ENCODE results near the gene PLCG1. TPM values are rescaled to one million over a fixed set of nuclear protein-coding genes. Genes with fewer than 3 reads are reported as not detected.

The PLCG1 gene
- total RNA-seq, 1 experiment from 2014 or later, result 132 TPM

DNA sequence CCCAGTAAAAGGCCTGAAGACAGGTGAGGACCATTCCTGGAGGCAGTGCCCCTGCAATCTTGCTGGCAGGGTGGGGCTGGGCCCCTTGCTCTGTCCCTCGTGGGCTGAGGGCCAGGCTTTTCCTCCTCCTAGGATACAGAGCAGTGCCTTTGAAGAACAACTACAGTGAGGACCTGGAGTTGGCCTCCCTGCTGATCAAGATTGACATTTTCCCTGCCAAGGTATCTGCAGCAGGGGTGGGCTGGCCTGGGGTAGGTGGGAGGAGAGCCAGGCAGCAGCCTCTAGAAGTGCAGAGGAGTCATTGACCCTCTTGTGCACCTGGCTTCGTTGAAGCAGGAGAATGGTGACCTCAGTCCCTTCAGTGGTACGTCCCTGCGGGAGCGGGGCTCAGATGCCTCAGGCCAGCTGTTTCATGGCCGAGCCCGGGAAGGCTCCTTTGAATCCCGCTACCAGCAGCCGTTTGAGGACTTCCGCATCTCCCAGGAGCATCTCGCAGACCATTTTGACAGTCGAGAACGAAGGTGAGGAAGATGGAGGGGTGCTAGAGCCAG is 36.5 kb downstream of the PLCG1 start:
- DNase-seq, result no peak

DNA sequence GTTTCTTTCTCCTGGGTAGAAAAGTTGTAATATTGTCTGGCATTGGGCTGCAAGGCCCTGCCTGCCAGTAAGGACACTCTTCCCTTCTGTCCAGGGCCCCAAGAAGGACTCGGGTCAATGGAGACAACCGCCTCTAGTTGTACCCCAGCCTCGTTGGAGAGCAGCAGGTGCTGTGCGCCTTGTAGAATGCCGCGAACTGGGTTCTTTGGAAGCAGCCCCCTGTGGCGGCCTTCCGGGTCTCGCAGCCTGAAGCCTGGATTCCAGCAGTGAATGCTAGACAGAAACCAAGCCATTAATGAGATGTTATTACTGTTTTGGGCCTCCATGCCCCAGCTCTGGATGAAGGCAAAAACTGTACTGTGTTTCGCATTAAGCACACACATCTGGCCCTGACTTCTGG is 37.0 kb downstream of the PLCG1 start:
- DNase-seq, result peak; percentile 6
- H3K4me3 ChIP-seq (ENCODE audit: insufficient read depth, low read depth, low read length), result no peak overlapping the region
- H3K27me3 ChIP-seq (ENCODE audit: control insufficient read depth, insufficient read depth, low read length), result no peaks in the 10 kb centered on the region
- H3K36me3 ChIP-seq (replicated peaks; ENCODE audit: control insufficient read depth, insufficient read depth, low read length), result peaks cover 57% of the 10 kb centered on the region

More for the DNA sequence above, 36.5 kb downstream of the PLCG1 start:
- no peak overlapping the region for H3K4me3 ChIP-seq (ENCODE audit: insufficient read depth, low read depth, low read length)
- H3K36me3 ChIP-seq (replicated peaks; ENCODE audit: control insufficient read depth, insufficient read depth, low read length), result peaks cover 62% of the 10 kb centered on the region
- no peaks in the 10 kb centered on the region for H3K27me3 ChIP-seq (ENCODE audit: control insufficient read depth, insufficient read depth, low read length)

DNA sequence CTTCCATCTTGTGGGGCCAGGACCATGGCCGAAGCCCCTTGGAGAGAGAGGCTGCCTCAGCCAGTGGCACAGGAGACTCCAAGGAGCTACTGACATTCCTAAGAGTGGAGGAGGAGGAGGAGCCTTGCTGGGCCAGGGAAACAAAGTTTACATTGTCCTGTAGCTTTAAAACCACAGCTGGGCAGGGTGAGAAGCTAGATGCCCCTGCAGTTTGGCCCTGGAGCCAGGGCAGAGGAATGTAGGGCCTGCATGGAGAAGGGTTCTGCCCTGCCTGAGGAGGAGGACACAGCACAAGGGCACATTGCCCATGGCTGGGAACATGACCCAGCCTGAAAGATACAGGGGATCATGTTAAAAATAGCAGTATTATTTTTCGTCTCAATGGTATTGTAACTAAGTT is 37.4 kb downstream of the PLCG1 start:
- Histone ChIP-seq H3K27me3 (ENCODE audit: control insufficient read depth, insufficient read depth, low read length) (no peaks in the 10 kb centered on the region), H3K4me3 (ENCODE audit: insufficient read depth, low read depth, low read length) (no peak overlapping the region), H3K36me3 (replicated peaks; ENCODE audit: control insufficient read depth, insufficient read depth, low read length) (peaks cover 53% of the 10 kb centered on the region)
- peak; percentile 10 for DNase-seq

DNA sequence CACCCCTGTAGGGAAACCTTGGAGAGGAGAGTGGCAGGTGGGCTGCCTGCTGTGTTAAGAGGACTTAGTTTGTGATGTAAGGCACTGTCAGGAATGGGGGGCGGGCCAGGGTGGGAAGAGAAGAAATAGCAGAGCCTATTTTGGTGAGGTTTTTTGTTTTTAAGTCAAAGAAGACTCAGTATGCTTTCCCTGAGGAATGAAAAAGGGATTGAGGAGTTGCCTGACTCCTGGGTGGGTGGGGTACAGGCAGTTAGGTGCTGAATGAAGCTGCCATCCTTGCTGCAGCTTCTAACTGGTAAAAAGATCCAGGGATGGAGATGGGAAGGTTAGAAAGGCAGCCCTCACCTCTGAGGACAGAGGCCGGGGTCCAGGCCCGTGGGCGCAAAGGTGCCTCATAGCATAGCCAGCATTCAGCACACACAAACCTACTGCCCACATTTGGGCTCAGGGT is 37.9 kb downstream of the PLCG1 start:
- DNase-seq, result peak; percentile 1
- H3K27me3 ChIP-seq (ENCODE audit: control insufficient read depth, insufficient read depth, low read length), result no peaks in the 10 kb centered on the region
- H3K4me3 ChIP-seq (ENCODE audit: insufficient read depth, low read depth, low read length), result no peak overlapping the region
- H3K36me3 ChIP-seq (replicated peaks; ENCODE audit: control insufficient read depth, insufficient read depth, low read length), result peaks cover 50% of the 10 kb centered on the region

DNA sequence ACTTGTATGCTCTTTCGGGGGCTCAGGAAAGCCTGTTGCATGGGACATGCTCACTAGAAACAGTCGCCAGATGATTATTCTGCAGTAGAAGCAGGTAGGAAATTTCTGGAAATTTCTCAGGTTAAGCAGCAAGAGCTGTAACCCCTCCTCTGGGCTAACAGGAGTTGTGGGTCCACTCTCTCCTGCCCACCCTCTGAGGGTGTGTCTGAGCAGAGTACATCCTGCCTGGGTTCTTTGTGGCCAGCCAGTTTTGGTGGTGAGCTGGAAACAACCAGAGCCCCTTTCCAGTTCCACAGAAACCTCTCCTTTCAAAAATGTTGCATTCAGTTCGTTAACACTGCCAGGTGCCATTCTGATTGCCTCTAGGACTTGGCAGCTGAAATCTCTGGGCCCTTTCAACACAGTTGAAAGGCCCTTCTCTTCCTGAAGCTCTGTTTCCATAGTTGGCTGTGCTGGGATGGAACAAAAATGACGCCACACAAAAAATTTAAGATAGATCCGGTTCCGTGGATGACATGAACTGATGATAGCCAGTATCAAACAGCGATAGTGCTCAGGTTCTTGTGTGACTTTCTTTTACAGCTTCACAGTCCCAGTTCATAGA is 38.5 kb downstream of the PLCG1 start:
- Histone ChIP-seq H3K4me3 (ENCODE audit: insufficient read depth, low read depth, low read length) (no peak overlapping the region), H3K27me3 (ENCODE audit: control insufficient read depth, insufficient read depth, low read length) (no peaks in the 10 kb centered on the region), H3K36me3 (replicated peaks; ENCODE audit: control insufficient read depth, insufficient read depth, low read length) (peaks cover 44% of the 10 kb centered on the region)
- DNase-seq, result peak; percentile 1

DNA sequence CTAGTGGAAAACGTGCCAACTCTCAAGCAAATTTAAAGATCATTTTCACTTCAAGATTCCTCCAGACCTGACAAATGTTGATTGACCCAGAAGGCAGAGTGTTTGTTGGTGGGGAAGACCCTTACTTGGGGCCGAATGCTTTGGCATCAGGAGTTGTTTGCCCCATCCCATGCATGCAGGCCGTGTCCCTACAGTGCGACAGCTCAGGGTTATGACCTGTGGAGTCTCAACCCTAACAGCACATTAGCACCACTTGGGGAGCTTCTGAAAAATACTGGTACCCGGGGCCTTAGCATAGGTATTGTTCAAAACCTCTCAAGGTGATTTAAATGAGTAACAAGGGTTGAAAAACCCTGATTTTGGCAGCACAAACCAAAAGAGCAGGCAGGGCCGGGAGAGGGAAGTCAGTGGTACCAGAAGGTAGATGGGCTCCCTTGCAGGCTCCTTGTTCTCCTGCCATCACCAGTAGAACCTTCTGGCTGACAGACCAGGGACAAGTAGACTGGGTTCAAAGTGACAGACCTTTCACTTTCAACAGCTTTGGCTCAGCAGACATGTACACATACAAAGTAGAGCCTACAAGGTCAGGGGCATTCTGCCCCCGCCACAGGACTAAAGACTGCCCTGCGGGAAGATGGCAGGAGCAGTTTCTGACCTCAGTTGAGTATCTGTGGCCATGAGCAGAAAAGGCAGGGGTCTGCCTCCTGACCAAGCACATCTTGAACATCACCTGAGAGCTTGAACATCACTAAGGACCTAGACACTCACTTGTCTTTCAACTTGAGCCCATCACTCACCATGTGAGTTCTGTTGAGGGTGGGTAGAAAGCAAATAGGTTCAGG is 39.6 kb downstream of the PLCG1 start:
- DNase-seq, result peak; percentile 2
- Histone ChIP-seq H3K36me3 (replicated peaks; ENCODE audit: control insufficient read depth, insufficient read depth, low read length) (peaks cover 37% of the 10 kb centered on the region), H3K27me3 (ENCODE audit: control insufficient read depth, insufficient read depth, low read length) (no peaks in the 10 kb centered on the region), H3K4me3 (ENCODE audit: insufficient read depth, low read depth, low read length) (no peak overlapping the region)

DNA sequence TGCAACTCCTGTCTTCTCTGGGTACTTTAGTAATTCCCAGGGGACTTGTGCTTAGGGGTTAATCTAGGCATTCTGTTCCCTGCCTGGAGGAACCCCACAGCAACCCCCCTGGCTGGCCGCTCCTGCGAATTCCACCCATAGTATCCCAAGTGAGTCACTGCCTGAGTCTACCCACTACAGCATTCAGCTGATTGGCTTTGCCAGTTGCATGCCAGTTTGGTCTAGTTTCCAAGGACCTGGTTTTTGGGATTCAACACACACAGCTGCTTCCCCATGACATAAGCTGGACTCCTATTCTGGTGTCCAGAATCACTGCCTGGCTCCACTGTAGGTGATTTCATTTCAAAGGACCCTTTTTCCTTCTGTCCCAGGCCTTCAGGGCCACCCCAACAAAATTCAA is 40.3 kb downstream of the PLCG1 start:
- peak; percentile 3 for DNase-seq

DNA sequence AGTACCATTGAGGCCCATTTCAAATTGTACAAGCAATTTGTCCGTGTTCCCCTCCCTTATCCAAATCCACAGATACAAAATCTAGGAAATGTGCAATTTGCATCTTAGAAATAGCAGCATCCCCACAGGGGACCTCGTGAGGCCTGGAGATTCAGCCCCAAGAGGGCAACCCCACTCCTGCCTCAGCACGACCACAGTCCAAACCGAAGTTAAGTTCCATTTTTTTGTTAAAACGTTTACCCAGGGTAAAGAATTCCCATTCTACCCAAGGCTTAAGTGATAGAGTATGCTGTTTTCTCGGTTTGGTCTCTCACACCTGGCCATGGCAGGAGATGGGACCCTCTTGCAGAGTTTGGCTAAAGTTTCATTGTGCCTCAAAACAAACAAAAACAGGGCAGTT is 41.2 kb downstream of the PLCG1 start:
- Histone ChIP-seq H3K36me3 (replicated peaks; ENCODE audit: control insufficient read depth, insufficient read depth, low read length) (peaks cover 26% of the 10 kb centered on the region), H3K4me3 (ENCODE audit: insufficient read depth, low read depth, low read length) (no peak overlapping the region), H3K27me3 (ENCODE audit: control insufficient read depth, insufficient read depth, low read length) (no peaks in the 10 kb centered on the region)
- peak; percentile 7 for DNase-seq

More for the DNA sequence above, 40.3 kb downstream of the PLCG1 start:
- H3K4me3 ChIP-seq (ENCODE audit: insufficient read depth, low read depth, low read length), result no peak overlapping the region
- no peaks in the 10 kb centered on the region for H3K27me3 ChIP-seq (ENCODE audit: control insufficient read depth, insufficient read depth, low read length)
- peaks cover 30% of the 10 kb centered on the region for H3K36me3 ChIP-seq (replicated peaks; ENCODE audit: control insufficient read depth, insufficient read depth, low read length)

DNA sequence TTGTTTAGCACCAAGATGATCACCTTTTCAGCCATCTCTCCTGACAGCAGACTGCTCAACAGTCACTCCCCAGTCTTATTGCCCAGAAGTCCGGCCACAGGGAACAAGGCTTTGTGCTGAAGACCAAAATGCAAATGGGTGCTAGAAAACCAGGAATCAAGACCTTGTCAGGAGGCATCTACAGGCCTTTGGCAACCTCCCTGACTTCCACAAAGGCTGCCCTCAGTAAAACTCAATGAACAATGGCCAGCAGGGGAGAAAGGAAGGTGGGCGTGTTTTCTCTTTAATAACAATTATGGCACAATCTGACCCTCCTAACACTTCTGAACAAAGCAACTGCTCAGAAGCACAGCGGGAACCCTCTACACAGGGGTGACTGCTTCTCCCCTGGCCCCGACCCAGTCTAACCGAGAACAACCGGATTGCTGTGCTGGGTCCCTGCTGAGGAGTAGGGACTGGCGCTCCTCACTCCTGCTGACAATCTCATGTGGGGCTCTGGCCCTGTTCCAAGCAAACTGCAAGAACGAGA is 41.6 kb downstream of the PLCG1 start:
- H3K27me3 ChIP-seq (ENCODE audit: control insufficient read depth, insufficient read depth, low read length), result no peaks in the 10 kb centered on the region
- H3K36me3 ChIP-seq (replicated peaks; ENCODE audit: control insufficient read depth, insufficient read depth, low read length), result peaks cover 21% of the 10 kb centered on the region
- no peak overlapping the region for H3K4me3 ChIP-seq (ENCODE audit: insufficient read depth, low read depth, low read length)
- peak; percentile 28 for DNase-seq

DNA sequence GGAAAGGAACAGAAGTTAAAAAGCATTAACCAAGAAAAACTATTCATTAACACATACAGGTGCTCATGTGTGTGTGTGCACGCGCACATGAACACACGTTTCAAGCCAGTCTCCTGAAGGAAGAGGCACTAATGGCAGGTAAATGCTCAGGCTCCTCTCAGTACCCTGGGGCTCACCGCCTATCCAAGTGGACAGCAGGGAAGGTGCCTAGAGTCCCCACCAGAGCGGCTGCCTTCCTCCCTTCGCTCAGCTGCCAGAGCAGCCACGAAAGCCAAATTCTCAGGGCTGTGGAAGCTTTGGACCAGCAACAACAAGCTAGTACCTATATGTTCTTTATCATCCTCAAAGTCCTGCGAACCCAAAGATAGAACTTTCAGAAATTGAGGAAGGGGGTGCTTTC is 42.6 kb downstream of the PLCG1 start:
- no peak for DNase-seq
- peaks cover 11% of the 10 kb centered on the region for H3K36me3 ChIP-seq (replicated peaks; ENCODE audit: control insufficient read depth, insufficient read depth, low read length)
- H3K4me3 ChIP-seq (ENCODE audit: insufficient read depth, low read depth, low read length), result no peak overlapping the region
- H3K27me3 ChIP-seq (ENCODE audit: control insufficient read depth, insufficient read depth, low read length), result no peaks in the 10 kb centered on the region

DNA sequence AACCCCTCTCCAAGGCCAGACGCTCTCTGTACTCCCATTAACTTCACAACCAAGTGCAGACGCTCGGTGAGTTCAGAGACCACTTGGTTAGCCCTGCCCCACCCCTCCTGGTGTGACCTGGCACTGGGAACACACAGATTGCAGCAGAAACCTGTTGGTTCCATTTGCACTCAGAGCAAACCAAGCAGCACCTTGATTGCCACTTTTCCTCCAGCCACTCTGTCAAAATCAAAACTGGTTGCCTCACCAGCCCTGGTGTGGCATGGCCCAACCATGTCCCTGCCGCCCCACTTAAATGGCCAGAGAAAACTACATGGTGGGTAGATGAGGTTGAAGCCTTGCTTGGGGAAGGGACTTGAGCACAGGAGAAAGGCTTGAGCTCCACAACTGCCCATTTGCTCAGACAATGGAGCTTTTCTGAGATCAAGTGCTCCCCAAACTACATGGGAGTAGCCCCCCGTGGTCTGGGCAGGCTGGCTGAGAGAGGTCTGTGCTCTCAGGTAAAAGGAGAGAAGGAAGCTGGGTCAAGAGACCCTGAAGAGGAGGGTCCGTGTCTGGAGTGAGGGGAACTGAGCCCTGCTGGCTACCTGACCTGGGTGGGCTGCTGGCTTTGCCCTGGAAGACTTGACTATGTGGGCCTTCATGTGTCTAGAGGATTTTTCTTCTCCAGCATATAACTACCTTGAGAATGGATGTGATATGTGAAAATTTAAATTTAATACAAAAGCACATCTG is 43.4 kb downstream of the PLCG1 start:
- H3K4me3 ChIP-seq (ENCODE audit: insufficient read depth, low read depth, low read length), result no peak overlapping the region
- H3K27me3 ChIP-seq (ENCODE audit: control insufficient read depth, insufficient read depth, low read length), result no peaks in the 10 kb centered on the region
- peaks cover 4% of the 10 kb centered on the region for H3K36me3 ChIP-seq (replicated peaks; ENCODE audit: control insufficient read depth, insufficient read depth, low read length)
- DNase-seq, result no peak

DNA sequence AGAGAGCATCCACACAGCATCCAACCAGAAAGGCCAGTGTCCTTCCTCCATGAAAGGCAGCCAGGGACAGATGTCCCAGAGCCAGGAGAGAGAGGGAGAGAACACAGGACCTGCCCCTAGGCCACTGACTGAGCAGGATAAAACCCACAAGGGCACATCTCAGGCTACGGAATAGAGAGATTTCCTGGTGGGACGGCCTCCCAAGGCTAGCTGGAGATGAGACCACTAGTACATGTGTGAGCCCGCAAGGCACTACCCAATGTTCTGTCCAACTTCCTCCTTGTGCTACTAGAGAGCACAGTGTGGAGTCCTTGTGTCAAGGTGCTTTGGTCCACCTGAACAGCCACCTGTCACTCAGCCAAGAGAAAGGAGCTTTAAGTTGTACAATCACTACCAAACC is 44.2 kb downstream of the PLCG1 start:
- H3K27me3 ChIP-seq (ENCODE audit: control insufficient read depth, insufficient read depth, low read length), result no peaks in the 10 kb centered on the region
- H3K4me3 ChIP-seq (ENCODE audit: insufficient read depth, low read depth, low read length), result no peak overlapping the region
- peaks cover 4% of the 10 kb centered on the region for H3K36me3 ChIP-seq (replicated peaks; ENCODE audit: control insufficient read depth, insufficient read depth, low read length)
- no peak for DNase-seq

DNA sequence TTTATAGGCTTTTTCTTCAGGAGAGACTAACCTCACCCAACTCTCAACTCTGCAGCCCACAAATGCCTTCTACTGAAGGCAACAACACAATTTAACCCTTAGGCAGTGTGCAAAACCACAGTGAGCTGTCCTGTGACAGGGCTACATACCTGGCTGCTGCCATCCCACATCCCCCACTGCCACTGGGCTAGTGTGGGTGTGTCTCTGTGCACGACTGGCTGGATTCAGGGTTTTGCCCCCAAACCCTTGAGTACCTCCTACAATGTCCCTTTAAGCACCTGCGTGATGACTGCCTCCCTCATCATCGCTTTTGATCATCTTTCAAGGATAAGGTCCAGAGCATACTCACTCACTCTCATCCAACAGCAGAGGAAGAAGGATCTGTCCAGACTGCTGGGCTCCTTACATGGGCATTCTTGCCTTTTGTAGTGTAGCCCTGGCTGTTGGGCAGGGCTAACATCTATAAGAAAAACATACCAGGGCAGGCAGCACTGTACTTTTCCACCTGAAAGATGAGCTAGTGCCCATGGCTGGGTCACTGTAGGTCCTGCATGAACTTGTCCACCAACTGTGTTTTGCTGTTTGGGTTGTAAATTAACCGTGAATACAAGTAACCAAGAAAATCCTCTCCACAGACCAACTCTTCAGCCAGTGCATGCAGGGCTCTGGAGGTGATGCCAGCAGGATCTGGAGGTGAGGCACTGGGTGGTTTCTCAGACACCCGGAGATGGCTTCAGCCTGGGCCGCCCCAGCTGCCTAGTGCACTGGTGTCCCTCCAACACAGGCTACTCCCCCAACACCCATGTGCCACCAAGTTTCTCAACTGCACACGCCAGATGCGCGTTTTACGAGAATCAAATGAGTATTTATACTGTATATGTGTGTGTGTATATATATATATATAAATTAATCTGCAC is 45.2 kb downstream of the PLCG1 start:
- no peak for DNase-seq
- no peaks in the 10 kb centered on the region; the same call in 1 of the 2 replicates for H3K36me3 ChIP-seq (replicated peaks; ENCODE audit: control insufficient read depth, insufficient read depth, low read length)

More for the DNA sequence above, 45.2 kb downstream of the PLCG1 start:
- Histone ChIP-seq H3K4me3 (ENCODE audit: insufficient read depth, low read depth, low read length) (no peak overlapping the region), H3K27me3 (ENCODE audit: control insufficient read depth, insufficient read depth, low read length) (no peaks in the 10 kb centered on the region)
